IPS-18c (cell line): ENCODE data around the gene PPP1R3C.

Experiments used
- H3K4me3 ChIP-seq: 2 replicates; pipeline ENCODE4 v1.7.0; 2013; ENCODE audit warnings: low read depth, mild to moderate bottlenecking, low read length, moderate library complexity; ENCODE audit not compliant: insufficient read depth
- H3K9me3 ChIP-seq: one replicate; pipeline ENCODE4 v1.6.1; 2013; ENCODE audit warnings: mild to moderate bottlenecking, low read length, moderate library complexity; ENCODE audit not compliant: control insufficient read depth, insufficient read depth

The PPP1R3C gene

DNA sequence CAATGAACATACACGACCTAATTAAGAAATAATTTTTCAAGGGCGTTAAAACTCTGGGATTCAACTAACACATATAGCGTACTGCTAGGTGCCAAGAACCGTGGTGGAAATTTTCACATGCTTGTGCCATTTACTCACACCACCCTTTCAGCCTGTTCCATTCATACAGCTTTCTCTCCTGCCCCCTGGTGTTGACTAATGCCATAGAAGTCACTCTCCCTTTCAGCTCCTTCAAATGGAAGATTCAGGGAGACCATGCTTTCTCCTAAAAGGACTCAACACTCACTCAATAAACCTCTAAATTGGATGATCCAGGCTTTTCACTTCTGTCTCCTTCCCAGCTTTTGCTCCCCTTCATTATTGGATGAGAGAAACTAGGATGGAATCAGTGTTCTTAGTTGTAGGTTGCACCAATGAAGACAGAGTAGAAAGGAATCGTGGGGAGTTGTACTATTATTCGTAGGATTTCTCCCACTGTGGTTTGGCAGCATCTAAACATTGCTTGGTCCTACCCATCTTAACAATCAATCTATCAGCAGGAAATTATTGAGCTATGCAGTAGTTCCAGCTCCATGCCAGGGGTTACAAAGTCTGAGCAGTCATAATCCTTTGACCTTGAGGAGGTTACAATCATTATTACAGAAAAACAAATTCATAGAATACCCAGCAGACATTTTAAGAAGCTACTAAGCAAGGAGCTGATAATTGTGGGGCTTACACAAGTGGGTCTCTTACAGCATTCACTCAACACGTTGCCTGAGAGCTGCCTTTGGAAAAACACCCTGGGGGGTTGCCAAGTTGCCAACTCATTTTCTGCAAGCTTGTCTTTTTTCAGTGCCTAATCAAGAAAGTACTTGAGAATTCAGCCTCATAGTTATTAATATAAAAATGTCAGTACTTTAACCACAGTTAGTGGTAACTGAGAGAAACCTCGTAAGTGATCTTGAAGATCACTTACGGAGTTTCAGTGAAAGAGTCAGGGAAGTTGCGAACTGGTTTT lies 2.8 kb upstream of the PPP1R3C start:
- Histone ChIP-seq H3K9me3 (no peaks in the 10 kb centered on the region), H3K4me3 (no peak overlapping the region)

GRCh38 chr10:91634898-91635297 lies 2.0 kb upstream of the PPP1R3C start:
- Histone ChIP-seq H3K9me3 (no peaks in the 10 kb centered on the region), H3K4me3 (no peak overlapping the region)

- no peaks in the 10 kb centered on the region for H3K9me3 ChIP-seq
Measured at GRCh38 chr10:91634246-91634645, 1.4 kb upstream of the PPP1R3C start.

GRCh38 chr10:91630625-91631024 lies 2.2 kb downstream of the PPP1R3C start:
- Histone ChIP-seq H3K9me3 (no peaks in the 10 kb centered on the region), H3K4me3 (no peak overlapping the region)

More at GRCh38 chr10:91634246-91634645, 1.4 kb upstream of the PPP1R3C start:
- H3K4me3 ChIP-seq, result no peak overlapping the region

- Histone ChIP-seq H3K4me3 (no peak overlapping the region), H3K9me3 (no peaks in the 10 kb centered on the region)
Measured at GRCh38 chr10:91629715-91630549, 2.9 kb downstream of the PPP1R3C start.

DNA sequence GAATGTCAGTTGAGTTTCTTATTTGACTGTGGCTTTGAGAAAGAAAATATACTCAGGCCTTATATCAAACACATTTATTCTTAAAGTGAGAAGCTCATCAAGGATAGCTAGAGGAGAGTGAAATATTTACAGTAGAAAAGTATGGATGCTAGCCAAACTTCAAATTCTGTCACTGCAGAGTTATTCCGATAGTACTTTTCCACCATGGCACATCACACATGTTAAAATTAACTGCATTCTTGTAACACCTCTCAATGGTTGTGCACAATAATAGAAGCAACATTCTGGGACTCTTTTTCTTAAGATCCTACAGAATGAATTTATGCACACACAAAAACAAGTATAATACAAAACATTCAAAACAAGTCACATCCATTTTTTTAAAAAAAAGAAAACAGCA lies 4.5 kb downstream of the PPP1R3C start:
- H3K9me3 ChIP-seq, result no peaks in the 10 kb centered on the region
- H3K4me3 ChIP-seq, result no peak overlapping the region

DNA sequence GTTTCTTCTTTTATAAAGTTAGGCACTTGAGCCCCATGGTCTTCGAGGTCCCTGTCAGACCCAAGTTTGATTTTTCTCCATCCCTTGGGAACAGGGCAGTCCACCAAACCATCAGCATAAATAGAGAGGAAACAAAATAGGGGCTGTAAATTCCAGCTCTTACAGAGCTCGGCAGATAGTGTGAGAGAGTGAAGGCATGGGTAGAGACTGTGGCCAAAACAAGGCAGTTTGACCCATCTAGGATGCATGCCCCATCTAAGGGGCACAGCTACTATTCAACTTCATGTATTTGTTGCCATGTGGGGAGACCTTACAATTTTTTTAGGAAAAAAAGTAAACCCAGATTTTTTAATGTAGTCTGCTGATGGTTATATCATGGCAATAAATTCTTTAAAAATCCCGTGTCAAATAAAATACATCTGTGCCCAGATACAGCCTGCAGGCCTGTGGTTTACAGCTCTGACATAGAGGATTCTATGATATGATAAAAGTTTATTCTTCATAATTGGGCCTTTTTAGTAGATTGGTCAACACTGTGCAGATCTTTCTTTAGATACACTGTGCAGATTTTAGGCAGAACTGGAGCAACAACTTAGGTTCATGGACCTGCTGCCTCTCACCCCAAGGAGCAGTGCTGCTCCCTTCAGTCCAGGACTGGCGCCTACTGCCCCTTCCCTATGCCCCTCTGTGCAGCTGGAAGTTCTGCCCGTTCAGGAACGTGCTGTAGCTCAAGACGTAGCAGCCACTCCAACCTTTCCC lies 5.3 kb downstream of the PPP1R3C start:
- Histone ChIP-seq H3K4me3 (no peak overlapping the region), H3K9me3 (no peaks in the 10 kb centered on the region)

GRCh38 chr10:91626936-91627335 lies 5.9 kb downstream of the PPP1R3C start:
- no peaks in the 10 kb centered on the region for H3K9me3 ChIP-seq
- H3K4me3 ChIP-seq, result no peak overlapping the region

DNA sequence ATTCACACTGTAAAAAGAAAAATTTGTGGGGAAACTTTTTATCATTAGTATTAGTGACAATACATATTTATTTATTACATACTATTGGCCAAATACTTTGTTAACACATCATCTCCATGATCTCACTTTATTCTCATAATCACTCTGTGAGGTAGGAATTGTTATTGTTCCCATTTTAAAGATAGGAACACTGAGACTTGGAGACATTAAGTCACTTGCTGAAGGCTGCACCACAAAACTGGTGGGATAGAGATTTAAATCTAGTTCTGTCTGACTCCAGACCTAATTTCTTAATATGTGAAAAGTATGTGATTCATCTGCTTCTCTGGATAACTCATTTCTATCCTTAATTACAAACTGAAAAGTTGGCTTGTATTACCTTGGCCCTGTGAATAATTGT lies 8.2 kb downstream of the PPP1R3C start:
- Histone ChIP-seq H3K4me3 (no peak overlapping the region), H3K9me3 (no peaks in the 10 kb centered on the region)

DNA sequence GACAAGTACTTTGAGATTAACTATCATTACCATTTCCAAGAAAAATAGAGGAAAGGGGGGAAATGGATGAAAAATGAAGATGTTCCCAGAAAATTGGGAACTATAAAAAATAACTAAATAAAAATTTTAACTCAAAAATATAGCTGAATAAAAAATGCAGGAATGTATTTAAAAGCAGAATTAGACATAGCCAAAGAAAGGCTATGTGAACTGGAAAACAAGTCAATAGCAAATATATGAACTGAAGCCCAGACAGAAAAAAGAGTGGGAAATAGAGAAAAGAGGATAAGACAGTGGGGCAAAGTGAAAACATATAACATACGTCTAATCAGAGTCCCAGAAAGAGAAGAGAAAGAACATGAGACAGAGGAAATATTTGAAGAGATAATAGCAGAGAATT lies 10.3 kb downstream of the PPP1R3C start:
- H3K9me3 ChIP-seq, result no peaks in the 10 kb centered on the region

DNA sequence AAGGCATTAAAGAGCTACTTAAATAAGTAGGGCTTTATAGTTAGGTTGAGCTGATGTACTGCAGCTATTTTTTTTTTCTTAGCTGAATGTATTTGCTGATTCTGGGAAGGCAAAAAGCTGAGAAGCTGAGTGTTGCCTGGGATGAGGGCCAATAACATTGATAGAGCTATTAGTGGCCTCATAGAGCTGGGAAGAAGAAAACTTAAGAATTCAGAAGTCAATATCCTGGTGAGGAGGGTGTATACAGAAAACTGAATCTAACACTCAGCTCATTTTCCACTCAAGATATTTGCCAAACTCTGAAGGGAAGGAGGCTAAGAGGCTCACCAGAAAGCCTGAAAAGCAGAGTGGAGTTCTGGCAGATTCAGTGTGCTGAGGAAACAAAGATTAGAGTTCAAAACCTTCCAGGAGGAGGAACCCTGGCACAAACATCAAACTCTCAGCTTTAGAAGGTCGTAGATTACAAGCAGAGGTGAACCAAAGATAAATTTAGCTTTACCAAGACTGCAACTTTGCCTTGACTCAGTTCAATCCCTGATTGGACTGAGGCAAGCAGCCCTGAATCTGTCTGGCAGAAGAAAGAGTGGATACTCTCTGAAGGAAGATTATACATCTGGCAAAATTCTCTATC lies 11.3 kb downstream of the PPP1R3C start:
- Histone ChIP-seq H3K9me3 (no peaks in the 10 kb centered on the region), H3K4me3 (no peak overlapping the region)

More for the DNA sequence above, 10.3 kb downstream of the PPP1R3C start:
- H3K4me3 ChIP-seq, result no peak overlapping the region

- H3K9me3 ChIP-seq, result no peaks in the 10 kb centered on the region
- H3K4me3 ChIP-seq, result no peak overlapping the region
Measured at GRCh38 chr10:91617072-91617609, 15.7 kb downstream of the PPP1R3C start.

- H3K9me3 ChIP-seq, result no peaks in the 10 kb centered on the region
- H3K4me3 ChIP-seq, result no peak overlapping the region
Measured at GRCh38 chr10:91616137-91616536, 16.7 kb downstream of the PPP1R3C start.

DNA sequence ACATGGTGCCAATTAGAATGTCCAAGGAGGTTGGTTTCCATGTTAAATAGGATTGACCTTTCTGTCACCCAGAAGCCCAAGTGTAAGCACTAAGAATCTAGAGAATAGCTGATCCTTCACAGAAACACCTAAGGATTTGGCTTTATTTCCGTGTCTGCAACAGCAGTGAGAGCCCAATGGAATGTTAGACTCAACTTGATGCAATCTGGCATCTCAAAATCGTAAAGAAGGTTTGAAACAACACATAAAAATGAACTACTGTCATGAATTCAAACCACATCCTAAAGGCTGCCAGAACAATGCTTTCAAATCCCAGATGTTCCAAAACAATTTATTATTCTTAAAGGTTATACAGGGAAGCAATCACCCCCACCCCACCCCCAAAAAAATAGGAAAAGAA lies 18.6 kb downstream of the PPP1R3C start:
- Histone ChIP-seq H3K4me3 (no peak overlapping the region), H3K9me3 (no peaks in the 10 kb centered on the region)

GRCh38 chr10:91613411-91614187 lies 19.3 kb downstream of the PPP1R3C start:
- Histone ChIP-seq H3K4me3 (no peak overlapping the region), H3K9me3 (no peaks in the 10 kb centered on the region)

DNA sequence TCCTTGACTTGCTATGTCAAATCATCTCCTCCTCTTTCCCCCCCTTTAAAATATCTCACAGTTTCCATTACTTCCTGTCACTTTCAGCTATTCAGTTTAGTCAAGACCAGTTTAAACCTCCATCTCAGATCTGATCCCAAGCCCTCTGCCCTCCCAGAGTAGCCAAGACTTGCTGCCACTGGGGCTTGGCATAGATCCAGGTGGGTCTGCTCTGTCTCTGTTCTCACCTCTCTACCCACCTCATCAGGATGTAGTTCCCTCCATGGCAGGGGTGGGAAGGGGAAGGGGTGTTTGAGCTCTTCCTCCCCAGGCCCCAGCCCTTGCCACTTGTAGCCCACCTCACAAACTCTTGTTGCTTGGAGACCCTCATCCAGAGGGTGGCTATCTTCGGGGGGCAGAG lies 22.0 kb downstream of the PPP1R3C start:
- Histone ChIP-seq H3K4me3 (no peak overlapping the region), H3K9me3 (no peaks in the 10 kb centered on the region)
